Measurements from ENCODE around the gene TGFBR3.

- no peak for TF ChIP-seq EZH2 (IDR thresholded peaks at IDR 0.05; ENCODE audit: insufficient read depth, low read length)
- TF ChIP-seq CTCF (IDR thresholded peaks at IDR 0.05; ENCODE audit: insufficient read depth, low read depth, low read length), result no peak
Measured at GRCh38 chr1:91891454-91891853, 5.5 kb upstream of the TGFBR3 start.

All from astrocyte (in vitro differentiated cells and primary cell).